ENCODE results near the gene IL27RA.
"Not testable (repeated sequence)": the region's sequence is repeated elsewhere in the genome, so short reads cannot be mapped to it uniquely, and the experiment has no call there.

Gene IL27RA

DNA sequence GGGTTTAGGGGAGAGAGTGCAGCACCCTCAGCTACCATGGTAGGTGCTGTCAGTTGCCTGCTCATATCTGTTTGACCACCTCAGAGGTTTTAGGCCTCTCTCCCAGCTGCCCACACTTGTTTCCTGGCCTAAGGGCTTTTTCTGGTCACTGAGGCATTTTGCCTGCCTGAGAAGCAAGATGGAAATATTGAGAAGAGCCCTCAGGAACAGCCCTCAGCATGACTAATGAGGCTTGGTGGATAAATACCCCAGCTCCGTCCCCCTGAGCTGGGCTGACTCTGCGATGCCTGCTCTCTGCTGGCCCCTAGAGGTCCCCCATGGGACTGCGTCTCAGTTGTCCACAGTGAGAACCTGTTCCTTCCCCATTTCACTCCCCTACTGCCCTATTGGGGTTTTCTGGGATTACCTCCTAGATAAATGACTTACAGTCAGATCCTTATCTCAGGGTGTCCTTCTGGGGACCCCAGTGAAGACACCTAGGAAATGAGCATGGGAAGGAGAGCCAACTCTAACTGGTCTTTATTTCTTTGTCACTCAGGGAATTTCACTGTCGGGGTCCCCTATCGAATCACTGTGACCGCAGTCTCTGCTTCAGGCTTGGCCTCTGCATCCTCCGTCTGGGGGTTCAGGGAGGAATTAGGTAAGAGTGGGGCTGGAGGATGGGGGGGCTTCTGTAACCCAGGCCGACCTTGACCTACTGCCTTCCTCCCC, 17.0 kb downstream of the IL27RA start:
- TF ChIP-seq, protein P1, sequence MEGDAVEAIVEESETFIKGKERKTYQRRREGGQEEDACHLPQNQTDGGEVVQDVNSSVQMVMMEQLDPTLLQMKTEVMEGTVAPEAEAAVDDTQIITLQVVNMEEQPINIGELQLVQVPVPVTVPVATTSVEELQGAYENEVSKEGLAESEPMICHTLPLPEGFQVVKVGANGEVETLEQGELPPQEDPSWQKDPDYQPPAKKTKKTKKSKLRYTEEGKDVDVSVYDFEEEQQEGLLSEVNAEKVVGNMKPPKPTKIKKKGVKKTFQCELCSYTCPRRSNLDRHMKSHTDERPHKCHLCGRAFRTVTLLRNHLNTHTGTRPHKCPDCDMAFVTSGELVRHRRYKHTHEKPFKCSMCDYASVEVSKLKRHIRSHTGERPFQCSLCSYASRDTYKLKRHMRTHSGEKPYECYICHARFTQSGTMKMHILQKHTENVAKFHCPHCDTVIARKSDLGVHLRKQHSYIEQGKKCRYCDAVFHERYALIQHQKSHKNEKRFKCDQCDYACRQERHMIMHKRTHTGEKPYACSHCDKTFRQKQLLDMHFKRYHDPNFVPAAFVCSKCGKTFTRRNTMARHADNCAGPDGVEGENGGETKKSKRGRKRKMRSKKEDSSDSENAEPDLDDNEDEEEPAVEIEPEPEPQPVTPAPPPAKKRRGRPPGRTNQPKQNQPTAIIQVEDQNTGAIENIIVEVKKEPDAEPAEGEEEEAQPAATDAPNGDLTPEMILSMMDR (IDR thresholded peaks at IDR 0.05; ENCODE audit: borderline replicate concordance, control extremely low read depth, extremely low read depth, insufficient read depth, missing control alignments), result peak; percentile 79
- in situ Hi-C loops (cut with MboI; ENCODE audit: low sequenced_read_pairs, unreplicated experiment), result no loop called here
- DNase-seq (ENCODE audit: low spot score), result peak; percentile 80

DNA sequence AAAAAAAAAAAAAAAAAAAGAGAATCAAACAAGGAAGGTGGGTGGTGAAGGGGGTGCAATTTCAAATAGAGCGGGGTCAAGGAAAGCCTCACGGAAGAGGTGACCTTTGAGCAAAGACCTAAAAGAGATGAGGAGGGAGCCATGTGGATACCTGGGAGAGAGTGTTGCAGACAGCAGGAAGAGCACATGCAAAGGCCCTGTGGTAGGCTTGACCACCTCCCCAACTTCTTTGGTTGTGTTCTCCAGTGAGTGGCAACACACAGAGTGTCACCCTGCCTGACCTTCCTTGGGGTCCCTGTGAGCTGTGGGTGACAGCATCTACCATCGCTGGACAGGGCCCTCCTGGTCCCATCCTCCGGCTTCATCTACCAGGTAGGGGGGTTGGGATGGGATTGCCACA, 18.9 kb downstream of the IL27RA start:
- in situ Hi-C loops (cut with MboI; ENCODE audit: low sequenced_read_pairs, unreplicated experiment), result loop anchor here (25.0 kb wide), 1 partner anchor 438 kb away; no protein-coding TSS in a partner anchor
- no peak for DNase-seq (ENCODE audit: low spot score)
- TF ChIP-seq, protein P1 (IDR thresholded peaks at IDR 0.05; ENCODE audit: borderline replicate concordance, control extremely low read depth, extremely low read depth, insufficient read depth, missing control alignments), result no peak

- in situ Hi-C loops (cut with MboI; ENCODE audit: low sequenced_read_pairs, unreplicated experiment), result loop anchor here (25.0 kb wide), 1 partner anchor 439 kb away; no protein-coding TSS in a partner anchor
- DNase-seq (ENCODE audit: low spot score), result not testable (repeated sequence)
Observed at GRCh38 chr19:14050961-14051360, 19.4 kb downstream of the IL27RA start.

- DNase-seq (ENCODE audit: low spot score), result no peak
- in situ Hi-C loops (cut with MboI; ENCODE audit: low sequenced_read_pairs, unreplicated experiment), result loop anchor here (25.0 kb wide), 1 partner anchor 440 kb away; no protein-coding TSS in a partner anchor
- TF ChIP-seq, protein P1 (IDR thresholded peaks at IDR 0.05; ENCODE audit: borderline replicate concordance, control extremely low read depth, extremely low read depth, insufficient read depth, missing control alignments), result no peak
Observed at GRCh38 chr19:14051980-14052379, 20.4 kb downstream of the IL27RA start.

DNA sequence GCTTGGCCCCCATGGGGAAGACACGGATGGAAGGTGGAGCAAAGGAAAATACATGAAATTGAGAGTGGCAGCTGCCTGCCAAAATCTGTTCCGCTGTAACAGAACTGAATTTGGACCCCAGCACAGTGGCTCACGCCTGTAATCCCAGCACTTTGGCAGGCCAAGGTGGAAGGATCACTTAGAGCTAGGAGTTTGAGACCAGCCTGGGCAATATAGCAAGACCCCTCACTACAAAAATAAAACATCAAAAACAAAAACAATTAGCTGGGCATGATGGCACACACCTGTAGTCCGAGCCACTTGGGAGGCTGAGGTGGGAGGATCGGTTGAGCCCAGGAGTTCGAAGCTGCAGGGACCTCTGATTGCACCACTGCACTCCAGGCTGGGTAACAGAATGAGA, 20.9 kb downstream of the IL27RA start:
- DNase-seq (ENCODE audit: low spot score), result no peak
- in situ Hi-C loops (cut with MboI; ENCODE audit: low sequenced_read_pairs, unreplicated experiment), result loop anchor here (25.0 kb wide), 1 partner anchor 440 kb away; no protein-coding TSS in a partner anchor
- TF ChIP-seq, protein P1 (IDR thresholded peaks at IDR 0.05; ENCODE audit: borderline replicate concordance, control extremely low read depth, extremely low read depth, insufficient read depth, missing control alignments), result no peak

GRCh38 chr19:14053032-14053431, 21.5 kb downstream of the IL27RA start:
- DNase-seq (ENCODE audit: low spot score), result no peak
- in situ Hi-C loops (cut with MboI; ENCODE audit: low sequenced_read_pairs, unreplicated experiment), result loop anchor here (25.0 kb wide), 1 partner anchor 441 kb away; no protein-coding TSS in a partner anchor
- TF ChIP-seq, protein P1 (IDR thresholded peaks at IDR 0.05; ENCODE audit: borderline replicate concordance, control extremely low read depth, extremely low read depth, insufficient read depth, missing control alignments), result no peak

GRCh38 chr19:14053500-14053899, 21.9 kb downstream of the IL27RA start:
- in situ Hi-C loops (cut with MboI; ENCODE audit: low sequenced_read_pairs, unreplicated experiment), result loop anchor here (25.0 kb wide), 1 partner anchor 441 kb away; no protein-coding TSS in a partner anchor
- no peak for DNase-seq (ENCODE audit: low spot score)
- TF ChIP-seq, protein P1 (IDR thresholded peaks at IDR 0.05; ENCODE audit: borderline replicate concordance, control extremely low read depth, extremely low read depth, insufficient read depth, missing control alignments), result no peak

Data from GM13976 (cell line).